ENCODE data around the gene ASAP2.

ASAP2 gene

GRCh38 chr2:9423100-9423921, 216.7 kb downstream of the ASAP2 start, which contains the start of the genes CPSF3 and ITGB1BP1:
Gene CPSF3 (plus strand): TSS chr2:9423654. CDS start chr2:9423774, 120 bp downstream.
Gene ITGB1BP1 (minus strand): TSS chr2:9423528. CDS start chr2:9418697, 4,831 bp downstream.
- Histone ChIP-seq H2AK5ac (ENCODE audit: low read length) (no peak within 1 kb of the TSS), H4K8ac (ENCODE audit: low read depth, low read length) (peak within 1 kb of the TSS; percentile 3), H3K4me2 (ENCODE audit: low read length) (peak within 1 kb of the TSS; percentile 99), H3K4me1 (ENCODE audit: control insufficient read depth, low read depth, low read length) (peaks cover 5% of the 10 kb centered on the region), H3K36me3 (ENCODE audit: control insufficient read depth, insufficient read depth, low read length) (no peaks in the 10 kb centered on the region), H3K9ac (ENCODE audit: low read length) (peak within 1 kb of the TSS; percentile 92), H3K4ac (ENCODE audit: low read depth, low read length) (peak within 1 kb of the TSS; percentile 65), H3K27ac (ENCODE audit: low read depth, low read length) (peak within 1 kb of the TSS; percentile 45), H3K79me2 (ENCODE audit: control insufficient read depth, insufficient read depth, low read length) (peaks cover 13% of the 10 kb centered on the region), H3K56ac (ENCODE audit: low read length) (peak within 1 kb of the TSS; percentile 96), H3K79me1 (ENCODE audit: low read length) (peaks cover 21% of the 10 kb centered on the region), H4K5ac (ENCODE audit: low read length) (no peak within 1 kb of the TSS), H3K23ac (ENCODE audit: low read length) (peak within 1 kb of the TSS; percentile 54), H2BK5ac (ENCODE audit: low read length) (peak within 1 kb of the TSS; percentile 15), H3K18ac (ENCODE audit: low read length) (peak within 1 kb of the TSS; percentile 52), H3K27me3 (ENCODE audit: insufficient read depth, low read length, poor library complexity) (no peaks in the 10 kb centered on the region), H2BK120ac (ENCODE audit: low read depth, low read length) (no peak within 1 kb of the TSS), H2BK15ac (replicated peaks; ENCODE audit: low read depth) (no peak within 1 kb of the TSS), H3K4me3 (ENCODE audit: low read length) (peak within 1 kb of the TSS; percentile 81)
- WGBS (ENCODE audit: extremely low coverage, insufficient coverage, low lambda C conversion rate) = no CpG with 5 or more reads among the region's 91 CpGs
- DNase-seq = peak; percentile 99

- peak overlapping the region; percentile 65 for H3K4ac ChIP-seq (ENCODE audit: low read depth, low read length)
- peak overlapping the region; percentile 96 for H3K56ac ChIP-seq (ENCODE audit: low read length)
- no peaks in the 10 kb centered on the region for H3K36me3 ChIP-seq (ENCODE audit: control insufficient read depth, insufficient read depth, low read length)
- peak overlapping the region; percentile 3 for H4K8ac ChIP-seq (ENCODE audit: low read depth, low read length)
- H3K27ac ChIP-seq (ENCODE audit: low read depth, low read length) = peak overlapping the region; percentile 45
- H2BK15ac ChIP-seq (replicated peaks; ENCODE audit: low read depth) = no peak overlapping the region
- no peaks in the 10 kb centered on the region for H3K27me3 ChIP-seq (ENCODE audit: insufficient read depth, low read length, poor library complexity)
- H3K79me2 ChIP-seq (ENCODE audit: control insufficient read depth, insufficient read depth, low read length) = peaks cover 13% of the 10 kb centered on the region
- H3K23ac ChIP-seq (ENCODE audit: low read length) = no peak overlapping the region
- H3K18ac ChIP-seq (ENCODE audit: low read length) = peak overlapping the region; percentile 52
- peak overlapping the region; percentile 47 for H3K4me2 ChIP-seq (ENCODE audit: low read length)
- peak overlapping the region; percentile 81 for H3K9ac ChIP-seq (ENCODE audit: low read length)
- no peak overlapping the region for H4K5ac ChIP-seq (ENCODE audit: low read length)
- peak overlapping the region; percentile 66 for H3K4me3 ChIP-seq (ENCODE audit: low read length)
- peaks cover 21% of the 10 kb centered on the region for H3K79me1 ChIP-seq (ENCODE audit: low read length)
- peaks cover 5% of the 10 kb centered on the region for H3K4me1 ChIP-seq (ENCODE audit: control insufficient read depth, low read depth, low read length)
- no CpG with 5 or more reads among the region's 21 CpGs for WGBS (ENCODE audit: extremely low coverage, insufficient coverage, low lambda C conversion rate)
- H2AK5ac ChIP-seq (ENCODE audit: low read length) = no peak overlapping the region
- H2BK120ac ChIP-seq (ENCODE audit: low read depth, low read length) = no peak overlapping the region
- peak overlapping the region; percentile 15 for H2BK5ac ChIP-seq (ENCODE audit: low read length)
- no peak for DNase-seq
Measured at GRCh38 chr2:9423922-9424272, 217.3 kb downstream of the ASAP2 start.

- no CpG with 5 or more reads among the region's 11 CpGs for WGBS (ENCODE audit: extremely low coverage, insufficient coverage, low lambda C conversion rate)
Measured at GRCh38 chr2:9424447-9425164, 218.0 kb downstream of the ASAP2 start.

GRCh38 chr2:9428965-9429577, 222.5 kb downstream of the ASAP2 start:
- WGBS (ENCODE audit: extremely low coverage, insufficient coverage, low lambda C conversion rate) = no CpG with 5 or more reads among the region's 5 CpGs

More at GRCh38 chr2:9424447-9425164, 218.0 kb downstream of the ASAP2 start:
- DNase-seq = no peak
- H4K8ac ChIP-seq (ENCODE audit: low read depth, low read length) = no peak overlapping the region
- H4K5ac ChIP-seq (ENCODE audit: low read length) = no peak overlapping the region
- H3K4me3 ChIP-seq (ENCODE audit: low read length) = peak overlapping the region; percentile 66
- H3K79me2 ChIP-seq (ENCODE audit: control insufficient read depth, insufficient read depth, low read length) = peaks cover 13% of the 10 kb centered on the region
- peak overlapping the region; percentile 47 for H3K4me2 ChIP-seq (ENCODE audit: low read length)
- peaks cover 19% of the 10 kb centered on the region for H3K79me1 ChIP-seq (ENCODE audit: low read length)
- H2BK15ac ChIP-seq (replicated peaks; ENCODE audit: low read depth) = no peak overlapping the region
- no peak overlapping the region for H2BK120ac ChIP-seq (ENCODE audit: low read depth, low read length)
- no peaks in the 10 kb centered on the region for H3K36me3 ChIP-seq (ENCODE audit: control insufficient read depth, insufficient read depth, low read length)
- H3K9ac ChIP-seq (ENCODE audit: low read length) = peak overlapping the region; percentile 81
- no peak overlapping the region for H2AK5ac ChIP-seq (ENCODE audit: low read length)
- H3K27ac ChIP-seq (ENCODE audit: low read depth, low read length) = no peak overlapping the region
- H3K4me1 ChIP-seq (ENCODE audit: control insufficient read depth, low read depth, low read length) = peaks cover 5% of the 10 kb centered on the region
- peak overlapping the region; percentile 96 for H3K56ac ChIP-seq (ENCODE audit: low read length)
- no peak overlapping the region for H3K18ac ChIP-seq (ENCODE audit: low read length)
- no peak overlapping the region for H2BK5ac ChIP-seq (ENCODE audit: low read length)
- no peaks in the 10 kb centered on the region for H3K27me3 ChIP-seq (ENCODE audit: insufficient read depth, low read length, poor library complexity)
- H3K23ac ChIP-seq (ENCODE audit: low read length) = no peak overlapping the region
- no peak overlapping the region for H3K4ac ChIP-seq (ENCODE audit: low read depth, low read length)

GRCh38 chr2:9430316-9431293, 224.0 kb downstream of the ASAP2 start:
- Histone ChIP-seq H3K4me3 (ENCODE audit: low read length) (no peak overlapping the region), H3K4me1 (ENCODE audit: control insufficient read depth, low read depth, low read length) (no peaks in the 10 kb centered on the region), H3K9ac (ENCODE audit: low read length) (no peak overlapping the region), H3K56ac (ENCODE audit: low read length) (no peak overlapping the region), H3K23ac (ENCODE audit: low read length) (no peak overlapping the region), H3K27me3 (ENCODE audit: insufficient read depth, low read length, poor library complexity) (no peaks in the 10 kb centered on the region), H2AK5ac (ENCODE audit: low read length) (no peak overlapping the region), H3K4me2 (ENCODE audit: low read length) (no peak overlapping the region), H3K4ac (ENCODE audit: low read depth, low read length) (no peak overlapping the region), H2BK5ac (ENCODE audit: low read length) (no peak overlapping the region), H2BK15ac (replicated peaks; ENCODE audit: low read depth) (no peak overlapping the region), H4K5ac (ENCODE audit: low read length) (no peak overlapping the region), H3K79me1 (ENCODE audit: low read length) (peaks cover 8% of the 10 kb centered on the region), H3K79me2 (ENCODE audit: control insufficient read depth, insufficient read depth, low read length) (no peaks in the 10 kb centered on the region), H3K27ac (ENCODE audit: low read depth, low read length) (no peak overlapping the region), H3K36me3 (ENCODE audit: control insufficient read depth, insufficient read depth, low read length) (peaks cover 3% of the 10 kb centered on the region), H2BK120ac (ENCODE audit: low read depth, low read length) (no peak overlapping the region), H4K8ac (ENCODE audit: low read depth, low read length) (no peak overlapping the region), H3K18ac (ENCODE audit: low read length) (no peak overlapping the region)
- DNase-seq = no peak
- no CpG with 5 or more reads among the region's 2 CpGs for WGBS (ENCODE audit: extremely low coverage, insufficient coverage, low lambda C conversion rate)

More at GRCh38 chr2:9428965-9429577, 222.5 kb downstream of the ASAP2 start:
- Histone ChIP-seq H2BK15ac (replicated peaks; ENCODE audit: low read depth) (no peak overlapping the region), H3K4me3 (ENCODE audit: low read length) (no peak overlapping the region), H3K56ac (ENCODE audit: low read length) (no peak overlapping the region), H4K5ac (ENCODE audit: low read length) (no peak overlapping the region), H3K4me1 (ENCODE audit: control insufficient read depth, low read depth, low read length) (peaks cover 2% of the 10 kb centered on the region), H2BK5ac (ENCODE audit: low read length) (no peak overlapping the region), H3K4me2 (ENCODE audit: low read length) (no peak overlapping the region), H3K18ac (ENCODE audit: low read length) (no peak overlapping the region), H3K36me3 (ENCODE audit: control insufficient read depth, insufficient read depth, low read length) (peaks cover 3% of the 10 kb centered on the region), H4K8ac (ENCODE audit: low read depth, low read length) (no peak overlapping the region), H3K27ac (ENCODE audit: low read depth, low read length) (no peak overlapping the region), H3K79me2 (ENCODE audit: control insufficient read depth, insufficient read depth, low read length) (peaks cover 7% of the 10 kb centered on the region), H2BK120ac (ENCODE audit: low read depth, low read length) (no peak overlapping the region), H3K27me3 (ENCODE audit: insufficient read depth, low read length, poor library complexity) (no peaks in the 10 kb centered on the region), H3K4ac (ENCODE audit: low read depth, low read length) (no peak overlapping the region), H3K23ac (ENCODE audit: low read length) (no peak overlapping the region), H3K79me1 (ENCODE audit: low read length) (peaks cover 12% of the 10 kb centered on the region), H2AK5ac (ENCODE audit: low read length) (no peak overlapping the region), H3K9ac (ENCODE audit: low read length) (no peak overlapping the region)
- no peak for DNase-seq

All from mesendoderm (in vitro differentiated cells).